Daoy (cell line): ENCODE results near the gene ERN1. TPM values are rescaled to one million over a fixed set of nuclear protein-coding genes. Genes with fewer than 3 reads are reported as not detected.

Experiments used
- DNase-seq: peaks from one replicate; pipeline ENCODE4 v3.0.0-alpha.2; 2015; ENCODE audit warnings: low read depth
- total RNA-seq: library from RNA; depleted of rRNA; stranded (reverse); fragments of >200 nt; shearing (Covaris generic); gene quantifications from 2 replicates; pipeline ENCODE4 v1.2.3, GENCODE V29; 2014

Gene ERN1
- total RNA-seq, 1 experiment from 2014 or later = 5.2 TPM

DNA sequence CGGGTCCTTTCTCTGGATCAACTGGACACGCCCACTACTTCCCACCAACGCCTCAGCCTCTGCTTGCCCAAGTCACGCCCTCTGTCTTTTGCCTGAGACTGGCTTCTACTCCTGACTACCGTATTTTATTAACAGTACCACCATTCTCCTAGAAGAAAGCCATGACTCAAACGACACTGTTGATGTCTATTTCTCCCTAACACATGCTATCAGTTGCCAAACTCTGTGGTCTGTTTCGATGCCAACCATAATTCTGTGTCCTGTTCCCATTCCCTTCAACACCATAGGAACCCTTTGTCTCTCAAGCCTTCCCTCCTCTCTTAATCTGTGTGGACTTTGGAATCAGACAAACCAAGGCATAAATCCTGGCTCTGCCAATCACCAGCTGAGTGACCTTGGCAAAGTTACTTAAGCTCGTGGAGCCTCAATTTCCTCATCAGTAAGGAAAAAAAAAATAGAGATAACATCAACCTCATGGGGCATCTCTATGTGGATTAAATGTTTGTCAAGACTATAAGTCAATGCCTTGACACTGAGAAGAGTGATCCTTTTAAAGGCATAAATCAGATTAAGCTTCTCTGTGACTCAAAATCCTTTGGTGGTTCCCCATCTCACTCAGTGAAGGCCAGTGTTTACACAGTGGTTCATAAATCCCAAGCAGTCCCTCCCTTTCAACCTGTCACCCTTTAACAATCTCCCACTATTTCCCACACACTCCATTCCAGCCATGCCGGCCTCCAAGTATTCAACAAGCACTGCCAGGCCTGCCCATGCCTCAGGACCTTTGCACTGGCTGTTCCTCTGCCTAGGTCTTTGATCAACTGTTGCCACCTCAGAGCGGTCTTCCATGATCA, 45.6 kb downstream of the ERN1 start:
- peak; percentile 44 for DNase-seq

DNA sequence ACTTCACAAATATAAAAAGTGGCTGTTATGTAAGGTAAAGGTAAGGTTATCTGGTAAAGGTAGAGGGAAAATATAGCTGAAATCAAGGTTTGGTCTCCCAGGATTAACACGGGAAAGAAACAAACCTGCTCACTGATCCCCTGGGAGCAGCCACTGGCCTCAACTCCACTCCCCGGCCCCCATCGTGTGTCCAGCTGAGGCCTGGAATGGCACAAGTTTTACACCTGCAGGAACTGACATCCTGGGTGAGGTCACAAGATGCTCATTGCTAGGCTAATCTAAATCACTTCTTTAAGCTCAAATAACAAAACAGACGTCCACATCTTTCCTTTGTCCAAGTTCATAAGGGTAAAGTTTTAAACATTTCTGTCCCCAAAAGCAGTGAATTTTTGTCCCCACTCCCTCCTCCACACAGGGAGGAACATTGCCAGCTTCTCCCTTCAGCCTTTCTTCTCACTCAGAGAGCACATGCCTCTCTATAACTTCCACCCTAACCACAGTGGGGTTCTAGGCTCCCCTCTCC, 46.3 kb downstream of the ERN1 start:
- DNase-seq = no peak

DNA sequence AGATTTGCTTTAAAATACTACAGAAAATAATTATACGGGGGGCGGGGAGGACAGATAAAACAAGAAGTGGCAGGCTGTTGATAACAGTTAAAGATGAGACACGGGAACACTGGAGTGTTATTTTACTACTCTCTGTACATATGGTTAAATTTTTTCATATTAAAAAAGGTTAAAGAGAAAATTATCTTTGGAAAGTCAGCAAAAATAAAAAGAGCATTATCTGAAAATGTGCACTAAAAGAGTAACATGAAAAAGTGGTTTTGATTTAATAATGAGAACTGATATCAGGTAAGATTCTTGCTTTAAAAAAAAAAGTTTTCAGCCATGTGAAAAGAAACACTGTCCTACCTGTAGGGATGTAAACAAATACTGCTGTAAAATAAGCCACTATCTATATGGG, 46.9 kb downstream of the ERN1 start:
- no peak for DNase-seq

DNA sequence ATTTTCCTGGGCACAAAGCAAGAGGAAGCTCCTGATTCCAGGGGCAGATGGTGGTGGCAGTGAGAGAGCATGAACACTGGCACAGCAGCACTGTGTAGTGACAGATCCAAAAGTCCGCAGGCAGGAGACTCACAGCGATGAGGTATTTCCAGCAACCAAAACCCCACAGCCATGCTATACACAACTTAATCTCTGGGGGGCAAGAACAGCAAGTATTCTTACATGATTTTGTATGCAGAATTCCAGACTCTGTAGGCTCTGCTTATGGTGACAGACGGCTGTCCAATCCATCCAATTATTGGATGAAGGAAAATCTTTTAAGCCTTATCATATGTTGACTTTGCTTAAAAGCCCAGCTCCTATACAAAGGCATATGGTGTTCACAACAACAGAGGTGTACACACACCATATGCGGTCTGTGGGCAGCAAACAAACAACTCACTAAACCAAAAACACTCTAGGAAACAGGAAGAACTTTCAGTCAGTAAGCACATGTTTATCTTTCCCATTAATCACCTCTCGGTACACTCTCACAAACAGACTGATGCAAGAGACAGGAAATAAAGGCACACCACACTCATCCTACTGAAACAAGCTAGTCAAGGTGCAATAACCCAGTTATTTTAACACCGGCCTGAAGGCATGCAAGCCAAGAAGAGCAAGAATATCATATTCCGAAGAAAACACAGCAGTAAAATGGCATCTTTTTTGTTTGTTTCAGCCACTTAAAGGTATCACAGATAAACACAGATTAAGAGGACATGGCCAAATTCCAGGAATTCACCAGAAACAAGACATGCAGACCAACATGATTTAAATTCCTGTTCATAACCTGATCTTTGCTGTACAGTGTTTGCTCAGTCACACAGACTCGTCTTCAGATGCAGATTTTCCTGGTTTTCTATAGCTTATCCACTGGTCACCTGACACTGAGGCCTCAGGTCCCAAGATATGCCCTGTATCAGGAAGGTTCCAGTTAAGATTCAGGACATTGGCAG, 47.8 kb downstream of the ERN1 start:
- peak; percentile 36 for DNase-seq

- DNase-seq = no peak
Observed at GRCh38 chr17:64080174-64080618, 49.7 kb downstream of the ERN1 start.

- DNase-seq = no peak
Observed at GRCh38 chr17:64077379-64077778, 52.6 kb downstream of the ERN1 start.

DNA sequence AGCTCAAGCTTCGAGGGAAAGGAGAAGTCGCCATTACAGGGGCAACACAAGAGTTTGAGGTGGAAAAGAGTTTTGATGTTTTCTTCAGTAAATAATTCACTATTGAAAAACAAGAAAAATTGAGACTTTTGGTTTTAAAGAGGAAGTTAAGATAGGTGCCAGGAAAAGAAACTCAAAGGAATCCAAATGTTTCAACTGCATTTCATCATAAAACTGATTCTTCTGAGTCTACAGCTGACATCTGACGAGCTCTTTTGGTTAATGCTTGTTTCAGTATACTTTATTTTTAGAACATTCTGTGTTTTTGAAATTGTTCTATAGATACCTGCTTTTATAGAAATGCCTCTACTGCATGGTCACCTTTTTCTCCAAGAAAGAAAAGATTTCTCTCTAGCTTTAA, 54.0 kb downstream of the ERN1 start:
- DNase-seq = no peak

GRCh38 chr17:64074704-64075426, 55.1 kb downstream of the ERN1 start:
- no peak for DNase-seq

GRCh38 chr17:64073771-64074703, 55.9 kb downstream of the ERN1 start:
- DNase-seq = no peak

GRCh38 chr17:64071111-64071510, 58.8 kb downstream of the ERN1 start:
- no peak for DNase-seq

DNA sequence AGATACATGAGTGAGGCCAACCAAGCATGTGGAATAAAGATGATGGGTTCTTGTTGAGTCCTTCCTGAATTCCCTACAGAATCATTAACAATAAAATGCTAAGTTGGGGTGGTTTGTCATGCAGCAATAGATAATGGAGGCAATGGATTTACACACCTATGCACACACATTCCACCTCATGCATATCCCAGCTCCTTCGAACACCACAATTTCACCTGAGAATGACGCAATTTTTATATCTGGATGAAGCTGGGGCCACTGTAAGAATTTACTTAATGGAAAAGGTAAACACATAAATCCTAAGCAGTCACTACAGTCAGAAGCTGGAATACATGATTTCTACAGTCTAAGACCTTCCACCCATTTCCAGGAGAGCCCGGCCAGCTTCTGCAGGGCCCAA, 59.7 kb downstream of the ERN1 start:
- DNase-seq = no peak

- DNase-seq = no peak
Observed at GRCh38 chr17:64069143-64069542, 60.8 kb downstream of the ERN1 start.

DNA sequence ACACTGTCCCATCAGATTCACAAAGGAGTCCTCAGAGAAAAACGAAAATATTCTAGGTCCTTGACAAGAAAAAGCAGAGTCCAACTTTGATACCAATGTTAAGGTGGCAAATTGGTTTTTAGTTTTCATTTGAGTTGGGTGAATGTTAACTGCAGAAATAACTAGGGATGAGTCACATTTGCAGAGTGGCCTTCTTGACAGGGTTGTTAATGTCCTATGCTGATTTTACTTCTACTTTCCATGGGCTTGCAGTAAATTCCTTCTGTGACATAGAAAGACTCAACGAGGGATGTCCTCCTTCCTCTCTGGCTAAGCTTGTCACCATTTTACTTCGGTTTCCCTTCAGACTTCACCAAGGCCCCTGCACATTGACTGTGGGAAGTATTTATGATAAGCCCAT, 62.3 kb downstream of the ERN1 start:
- DNase-seq = no peak

DNA sequence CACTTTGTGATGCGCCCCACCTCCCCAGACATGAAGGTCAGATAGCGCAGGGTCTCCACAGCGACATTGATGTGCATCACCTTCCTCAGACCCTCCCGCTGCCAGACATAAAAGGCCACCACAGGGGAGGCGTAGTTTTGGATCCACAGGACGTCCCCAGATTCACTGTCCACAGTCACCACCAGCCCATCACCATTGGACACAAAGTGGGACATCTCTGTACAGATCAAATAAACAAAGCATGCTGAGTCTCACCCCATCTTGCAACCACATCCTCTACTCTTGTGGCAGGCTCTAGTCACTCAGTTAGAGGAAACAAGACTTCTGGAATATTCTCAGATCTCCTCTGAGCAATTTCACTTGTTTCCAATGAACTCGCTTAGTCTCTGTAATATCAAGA, 63.2 kb downstream of the ERN1 start:
- no peak for DNase-seq

DNA sequence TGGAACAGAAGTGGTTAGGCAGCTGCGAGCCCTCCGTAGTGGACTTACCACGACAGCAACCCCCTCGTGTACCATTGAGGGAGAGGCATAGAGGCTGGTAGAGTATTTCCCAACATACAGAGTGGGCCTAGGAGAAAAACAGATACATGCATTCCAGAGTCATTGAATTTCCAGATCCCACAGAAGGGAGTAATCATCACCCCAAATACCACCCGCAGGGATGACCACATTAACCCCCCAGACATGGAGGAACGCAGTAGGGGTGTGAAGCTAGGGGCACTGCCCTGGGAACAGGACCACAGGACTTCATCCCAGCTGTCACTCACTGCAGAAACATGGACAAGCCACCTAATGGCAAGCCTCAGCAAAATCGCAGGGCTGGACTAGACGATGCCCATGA, 64.8 kb downstream of the ERN1 start:
- DNase-seq = no peak

GRCh38 chr17:64064331-64064730, 65.6 kb downstream of the ERN1 start:
- no peak for DNase-seq

- DNase-seq = peak; percentile 39
Observed at GRCh38 chr17:64063766-64064224, 66.1 kb downstream of the ERN1 start.

DNA sequence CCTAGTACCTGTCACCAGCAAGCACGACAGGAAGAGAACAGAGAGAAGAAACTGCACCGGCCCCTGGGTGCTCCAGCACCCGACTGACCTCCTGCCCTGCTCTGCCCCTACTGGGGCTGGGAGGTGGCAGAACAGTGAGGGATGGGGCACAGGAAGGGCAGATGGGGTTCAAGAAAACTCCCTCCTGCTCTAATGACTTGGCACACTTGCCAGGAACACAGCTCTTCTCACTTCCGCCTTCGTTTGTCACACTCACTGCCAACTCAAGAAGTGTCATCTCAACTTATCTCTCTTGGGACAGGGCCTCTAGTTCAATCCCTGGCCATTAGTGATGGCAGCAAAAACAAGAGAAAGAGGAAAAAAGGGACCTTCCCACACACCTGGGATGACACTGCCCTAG, 66.9 kb downstream of the ERN1 start:
- DNase-seq = no peak

DNA sequence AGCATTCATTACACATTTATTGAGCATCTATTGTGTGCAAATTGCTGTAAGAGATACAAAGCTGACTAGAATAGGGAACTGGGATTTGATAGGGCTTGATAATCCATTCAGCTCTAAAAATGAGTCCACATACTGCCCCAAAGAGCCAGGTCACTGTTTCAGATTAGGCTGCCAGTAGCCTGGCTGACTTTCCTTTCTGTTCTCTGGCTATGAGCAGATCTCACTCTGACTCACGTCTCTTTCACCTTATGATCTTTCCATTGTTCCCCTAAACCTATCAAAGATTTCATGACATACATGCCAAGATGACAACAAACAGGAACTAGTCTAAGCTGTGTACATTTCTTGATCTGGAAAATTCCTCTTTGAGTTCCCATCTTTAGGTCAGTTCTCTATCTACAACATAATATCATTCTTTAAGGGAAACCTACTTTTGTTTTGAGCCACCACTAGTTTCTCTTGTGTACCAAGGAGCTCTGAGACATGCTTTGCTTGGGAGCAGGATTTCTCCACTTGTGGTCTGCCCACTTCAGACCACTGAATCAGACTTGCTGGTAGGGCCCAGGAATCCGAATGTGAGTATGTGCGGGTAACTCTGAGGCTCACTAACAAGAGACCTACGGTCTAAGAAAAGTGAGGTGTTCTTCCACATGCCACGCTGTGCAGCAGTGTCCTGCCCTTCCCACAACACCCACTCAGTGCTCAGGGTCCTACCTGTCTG, 68.6 kb downstream of the ERN1 start:
- DNase-seq = no peak

- no peak for DNase-seq
Observed at GRCh38 chr17:64060331-64060730, 69.6 kb downstream of the ERN1 start.
